Liver (tissue), 9 donors: ENCODE results near the gene PRSS1. TPM values are rescaled to one million over a fixed set of nuclear protein-coding genes. Genes with fewer than 3 reads are reported as not detected.
A peak's percentile ranks its signal among the peaks of the same experiment; 100 is the strongest.

ENCODE experiments used
- DNase-seq: peaks from one replicate; pipeline ENCODE4 v3.0.0-alpha.2; 2017; ENCODE audit warnings: low spot score
- H3K27ac ChIP-seq, 2 donors: one replicate each; pipeline ENCODE4 v1.7.0; 2013; ENCODE audit warnings: inconsistent platforms in 2 of 2, low read length in 2 of 2, control low read depth in 1 of 2, low read depth in 1 of 2, mild to moderate bottlenecking in 1 of 2
- H3K27me3 ChIP-seq, 4 donors: one replicate each; pipeline versions ENCODE4 v1.6.1 to v1.7.0; 2013; ENCODE audit warnings: low read length in 3 of 4, inconsistent platforms in 1 of 4, mild to moderate bottlenecking in 1 of 4, moderate library complexity in 1 of 4; ENCODE audit not compliant: control insufficient read depth in 4 of 4, insufficient read depth in 4 of 4
- H3K36me3 ChIP-seq, 4 donors: one replicate each; pipeline versions ENCODE4 v1.6.1 to v1.7.0; 2013; ENCODE audit warnings: low read length in 3 of 4, mild to moderate bottlenecking in 3 of 4, low read depth in 1 of 4, moderate library complexity in 1 of 4; ENCODE audit not compliant: control insufficient read depth in 4 of 4, insufficient read depth in 3 of 4
- H3K4me1 ChIP-seq, 4 donors: one replicate each; pipeline versions ENCODE4 v1.6.1 to v1.7.0; 2013; ENCODE audit warnings: low read length in 3 of 4, mild to moderate bottlenecking in 3 of 4, moderate library complexity in 1 of 4; ENCODE audit not compliant: control insufficient read depth in 4 of 4, insufficient read depth in 4 of 4
- H3K4me3 ChIP-seq, 3 donors: one replicate each; pipeline versions ENCODE4 v1.6.1 to v1.7.0; 2013; ENCODE audit warnings: low read length in 3 of 3, control low read depth in 1 of 3, low read depth in 1 of 3, mild to moderate bottlenecking in 1 of 3
- H3K9ac ChIP-seq, 2 donors: one replicate each; pipeline ENCODE4 v1.7.0; 2013; ENCODE audit warnings: low read length in 2 of 2, mild to moderate bottlenecking in 2 of 2, moderate library complexity in 2 of 2, control low read depth in 1 of 2, low read depth in 1 of 2
- H3K9me3 ChIP-seq, 4 donors: one replicate each; pipeline versions ENCODE4 v1.6.1 to v1.7.0; 2013; ENCODE audit warnings: low read length in 3 of 4; ENCODE audit not compliant: control insufficient read depth in 4 of 4
- EGR1 ChIP-seq, 2 donors: IDR thresholded peaks; 2 replicates each; pipeline ENCODE4 v1.6.1; 2016 to 2018; ENCODE audit warnings: antibody characterized with exemption in 2 of 2, low read depth in 2 of 2
- FOXA1 ChIP-seq: IDR thresholded peaks from 2 replicates; pipeline ENCODE4 v1.6.1; 2016; ENCODE audit warnings: antibody characterized with exemption
- FOXA2 ChIP-seq: IDR thresholded peaks from 2 replicates; pipeline ENCODE4 v1.6.1; 2016; ENCODE audit warnings: antibody characterized with exemption
- GABPA ChIP-seq, 2 donors: IDR thresholded peaks in 1 of 2; conservative IDR thresholded peaks in 1 of 2; 2 replicates each; pipeline ENCODE4 v1.6.1; 2016; ENCODE audit warnings: antibody characterized with exemption in 2 of 2, mild to moderate bottlenecking in 1 of 2, moderate library complexity in 1 of 2
- HNF4A ChIP-seq, 2 donors: conservative IDR thresholded peaks; 2 replicates each; pipeline ENCODE4 v1.6.1; 2016; ENCODE audit warnings: antibody characterized with exemption in 2 of 2, mild to moderate bottlenecking in 2 of 2
- HNF4G ChIP-seq: IDR thresholded peaks from 2 replicates; pipeline ENCODE4 v1.6.1; 2016; ENCODE audit warnings: antibody characterized with exemption
- JUND ChIP-seq, 2 donors: IDR thresholded peaks; 2 replicates each; pipeline ENCODE4 v1.6.1; 2016; ENCODE audit warnings: antibody characterized with exemption in 2 of 2
- NR2F2 ChIP-seq: IDR thresholded peaks from 2 replicates; pipeline ENCODE4 v1.6.1; 2016; ENCODE audit warnings: antibody characterized with exemption
- RAD21 ChIP-seq, 2 donors: IDR thresholded peaks; 2 replicates each; pipeline ENCODE4 v1.6.1; 2016; ENCODE audit warnings: antibody characterized with exemption in 2 of 2, mild to moderate bottlenecking in 2 of 2
- RXRA ChIP-seq, 2 donors: IDR thresholded peaks; 2 replicates each; pipeline ENCODE4 v1.6.1; 2017 to 2018; ENCODE audit warnings: antibody characterized with exemption in 2 of 2, mild to moderate bottlenecking in 1 of 2
- SP1 ChIP-seq: IDR thresholded peaks from 2 replicates; pipeline ENCODE4 v1.6.1; 2018; ENCODE audit warnings: antibody characterized with exemption, mild to moderate bottlenecking
- TAF1 ChIP-seq: conservative IDR thresholded peaks from 2 replicates; pipeline ENCODE4 v1.6.1; 2016; ENCODE audit warnings: antibody characterized with exemption, mild to moderate bottlenecking
- WGBS: extraction: QIAGEN DNeasy Blood & Tissue Kit; methylation state at CpG from one replicate; pipeline ENCODE4 v1.1.7; 2013; 5-methylcytosine and 5-hydroxymethylcytosine counted together
- polyA plus RNA-seq, 2 donors: library from polyadenylated mRNA; stranded (reverse) in 1 of 2; unstranded in 1 of 2; fragments of 200-250 nt in 1 of 2; fragments of >200 nt in 1 of 2; fragmentation: Nextera tagmentation in 1 of 2; extraction: Ambion mirVana in 1 of 2; gene quantifications; one replicate each; pipeline versions ENCODE4 v1.2.1 to v1.2.3, GENCODE V29; 2013 to 2015
- total RNA-seq, 2 donors: library from RNA; depleted of rRNA; stranded (reverse); fragments of >200 nt; gene quantifications; one replicate each; pipeline ENCODE4 v1.2.3, GENCODE V29; 2014
- TF ChIP-seq, protein P1 (sequence below): IDR thresholded peaks from 2 replicates; pipeline ENCODE4 v1.6.1; 2016; ENCODE audit warnings: antibody characterized with exemption
- TF ChIP-seq, protein P2 (sequence below): IDR thresholded peaks from 2 replicates; pipeline ENCODE4 v1.6.1; 2016; ENCODE audit warnings: antibody characterized with exemption
- TF ChIP-seq, protein P3 (sequence below): IDR thresholded peaks from 2 replicates; pipeline ENCODE4 v1.6.1; 2016; ENCODE audit warnings: antibody characterized with exemption
- TF ChIP-seq, protein P4 (sequence below): IDR thresholded peaks from 2 replicates; pipeline ENCODE4 v1.6.1; 2016; ENCODE audit warnings: antibody characterized with exemption, mild to moderate bottlenecking
- donor health status: healthy.
- donor health status: healthy.
- donor health status: healthy.
- donor health status: healthy.
- donor health status: healthy.

The PRSS1 gene
- total and polyA plus RNA-seq, 4 donors: not detected

DNA sequence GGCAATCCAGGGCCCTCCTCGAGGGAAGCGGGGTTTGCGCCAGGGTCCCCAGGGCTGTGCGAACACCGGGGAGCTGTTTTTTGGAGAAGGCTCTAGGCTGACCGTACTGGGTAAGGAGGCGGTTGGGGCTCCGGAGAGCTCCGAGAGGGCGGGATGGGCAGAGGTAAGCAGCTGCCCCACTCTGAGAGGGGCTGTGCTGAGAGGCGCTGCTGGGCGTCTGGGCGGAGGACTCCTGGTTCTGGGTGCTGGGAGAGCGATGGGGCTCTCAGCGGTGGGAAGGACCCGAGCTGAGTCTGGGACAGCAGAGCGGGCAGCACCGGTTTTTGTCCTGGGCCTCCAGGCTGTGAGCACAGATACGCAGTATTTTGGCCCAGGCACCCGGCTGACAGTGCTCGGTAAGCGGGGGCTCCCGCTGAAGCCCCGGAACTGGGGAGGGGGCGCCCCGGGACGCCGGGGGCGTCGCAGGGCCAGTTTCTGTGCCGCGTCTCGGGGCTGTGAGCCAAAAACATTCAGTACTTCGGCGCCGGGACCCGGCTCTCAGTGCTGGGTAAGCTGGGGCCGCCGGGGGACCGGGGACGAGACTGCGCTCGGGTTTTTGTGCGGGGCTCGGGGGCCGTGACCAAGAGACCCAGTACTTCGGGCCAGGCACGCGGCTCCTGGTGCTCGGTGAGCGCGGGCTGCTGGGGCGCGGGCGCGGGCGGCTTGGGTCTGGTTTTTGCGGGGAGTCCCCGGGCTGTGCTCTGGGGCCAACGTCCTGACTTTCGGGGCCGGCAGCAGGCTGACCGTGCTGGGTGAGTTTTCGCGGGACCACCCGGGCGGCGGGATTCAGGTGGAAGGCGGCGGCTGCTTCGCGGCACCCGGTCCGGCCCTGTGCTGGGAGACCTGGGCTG, 47.5 kb downstream of the PRSS1 start:
- H3K9me3 ChIP-seq: no peaks in the 10 kb centered on the region
- peaks cover 11 to 15% (median 14%) of the 10 kb centered on the region in 4 donors for H3K4me1 ChIP-seq
- no peak for DNase-seq
- peak overlapping the region in 1 of 3 donors; percentile 42 for H3K4me3 ChIP-seq
- H3K36me3 ChIP-seq: no peaks in the 10 kb centered on the region
- peaks cover 0 to 11% (median 4%) of the 10 kb centered on the region in 4 donors for H3K27me3 ChIP-seq
- H3K9ac ChIP-seq: peak overlapping the region in 1 of 2 donors; percentile 49
- H3K27ac ChIP-seq: peak overlapping the region; percentile 25 to 63
- TF ChIP-seq GABPA (IDR thresholded peaks at IDR 0.05 in 1 of 2, conservative IDR thresholded peaks at IDR 0.05 in 1 of 2): no peak
- TF ChIP-seq RAD21 (IDR thresholded peaks at IDR 0.05): no peak
- TF ChIP-seq FOXA2: no peak
- no peak for TF ChIP-seq HNF4A (conservative IDR thresholded peaks at IDR 0.05)
- no peak for TF ChIP-seq RXRA (IDR thresholded peaks at IDR 0.05)
- TF ChIP-seq, protein P1, sequence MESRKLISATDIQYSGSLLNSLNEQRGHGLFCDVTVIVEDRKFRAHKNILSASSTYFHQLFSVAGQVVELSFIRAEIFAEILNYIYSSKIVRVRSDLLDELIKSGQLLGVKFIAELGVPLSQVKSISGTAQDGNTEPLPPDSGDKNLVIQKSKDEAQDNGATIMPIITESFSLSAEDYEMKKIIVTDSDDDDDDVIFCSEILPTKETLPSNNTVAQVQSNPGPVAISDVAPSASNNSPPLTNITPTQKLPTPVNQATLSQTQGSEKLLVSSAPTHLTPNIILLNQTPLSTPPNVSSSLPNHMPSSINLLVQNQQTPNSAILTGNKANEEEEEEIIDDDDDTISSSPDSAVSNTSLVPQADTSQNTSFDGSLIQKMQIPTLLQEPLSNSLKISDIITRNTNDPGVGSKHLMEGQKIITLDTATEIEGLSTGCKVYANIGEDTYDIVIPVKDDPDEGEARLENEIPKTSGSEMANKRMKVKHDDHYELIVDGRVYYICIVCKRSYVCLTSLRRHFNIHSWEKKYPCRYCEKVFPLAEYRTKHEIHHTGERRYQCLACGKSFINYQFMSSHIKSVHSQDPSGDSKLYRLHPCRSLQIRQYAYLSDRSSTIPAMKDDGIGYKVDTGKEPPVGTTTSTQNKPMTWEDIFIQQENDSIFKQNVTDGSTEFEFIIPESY: no peak
- TF ChIP-seq TAF1: no peak
- TF ChIP-seq, protein P2, sequence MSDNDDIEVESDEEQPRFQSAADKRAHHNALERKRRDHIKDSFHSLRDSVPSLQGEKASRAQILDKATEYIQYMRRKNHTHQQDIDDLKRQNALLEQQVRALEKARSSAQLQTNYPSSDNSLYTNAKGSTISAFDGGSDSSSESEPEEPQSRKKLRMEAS: no peak
- TF ChIP-seq EGR1 (IDR thresholded peaks at IDR 0.05; ENCODE audit: low read depth in 2 of 2): no peak
- TF ChIP-seq NR2F2: no peak
- no peak for TF ChIP-seq HNF4G
- TF ChIP-seq, protein P3, sequence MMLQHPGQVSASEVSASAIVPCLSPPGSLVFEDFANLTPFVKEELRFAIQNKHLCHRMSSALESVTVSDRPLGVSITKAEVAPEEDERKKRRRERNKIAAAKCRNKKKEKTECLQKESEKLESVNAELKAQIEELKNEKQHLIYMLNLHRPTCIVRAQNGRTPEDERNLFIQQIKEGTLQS: no peak
- 4% methylated on average over 74 of the region's 74 CpGs for WGBS

DNA sequence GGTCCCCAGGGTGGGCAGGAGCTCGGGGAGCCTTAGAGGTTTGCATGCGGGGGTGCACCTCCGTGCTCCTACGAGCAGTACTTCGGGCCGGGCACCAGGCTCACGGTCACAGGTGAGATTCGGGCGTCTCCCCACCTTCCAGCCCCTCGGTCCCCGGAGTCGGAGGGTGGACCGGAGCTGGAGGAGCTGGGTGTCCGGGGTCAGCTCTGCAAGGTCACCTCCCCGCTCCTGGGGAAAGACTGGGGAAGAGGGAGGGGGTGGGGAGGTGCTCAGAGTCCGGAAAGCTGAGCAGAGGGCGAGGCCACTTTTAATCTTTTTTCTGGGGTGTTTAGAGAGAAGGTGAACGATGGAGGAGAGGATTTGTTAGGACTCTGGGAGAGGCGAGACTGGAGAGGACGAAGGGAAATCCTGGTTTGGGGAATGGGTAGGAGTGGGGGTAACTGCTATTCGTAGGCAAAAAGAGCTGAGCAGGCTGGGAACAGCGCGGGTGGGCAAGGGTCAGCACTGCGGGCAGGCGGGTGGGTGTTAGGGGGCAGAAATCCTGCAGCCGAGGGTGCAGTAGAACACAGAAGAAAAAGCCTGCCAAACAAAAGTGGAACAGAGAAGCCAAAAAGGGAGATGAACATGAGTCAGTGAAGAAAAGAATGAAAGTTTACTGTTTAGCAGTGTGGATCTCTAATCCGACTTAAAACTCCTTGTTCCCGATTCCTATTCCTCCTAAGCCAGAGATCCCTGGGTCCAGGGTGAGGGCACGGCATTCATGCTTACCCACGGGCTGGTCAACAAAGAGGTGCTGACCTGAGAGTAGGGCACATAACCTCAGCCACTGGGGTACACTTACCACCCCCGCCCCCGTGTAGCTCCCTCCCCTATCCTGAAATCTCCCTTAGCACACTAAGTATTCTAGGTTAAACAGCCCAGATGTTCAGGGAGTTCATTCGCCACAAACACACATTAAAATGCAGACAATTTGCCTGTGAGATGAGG, 48.4 kb downstream of the PRSS1 start:
- Histone ChIP-seq H3K9ac (peak overlapping the region in 1 of 2 donors; percentile 65), H3K27me3 (peaks cover 0 to 11% (median 4%) of the 10 kb centered on the region in 4 donors), H3K4me1 (peaks cover 11 to 15% (median 14%) of the 10 kb centered on the region in 4 donors), H3K4me3 (peak overlapping the region in 2 of 3 donors; percentile 42 to 44), H3K36me3 (no peaks in the 10 kb centered on the region), H3K9me3 (no peaks in the 10 kb centered on the region), H3K27ac (peak overlapping the region; percentile 59 to 63)
- TF ChIP-seq HNF4G: no peak
- no peak for TF ChIP-seq TAF1
- TF ChIP-seq, protein P3: no peak
- TF ChIP-seq SP1: no peak
- no peak for TF ChIP-seq FOXA1
- TF ChIP-seq JUND (IDR thresholded peaks at IDR 0.05): no peak
- TF ChIP-seq, protein P4, sequence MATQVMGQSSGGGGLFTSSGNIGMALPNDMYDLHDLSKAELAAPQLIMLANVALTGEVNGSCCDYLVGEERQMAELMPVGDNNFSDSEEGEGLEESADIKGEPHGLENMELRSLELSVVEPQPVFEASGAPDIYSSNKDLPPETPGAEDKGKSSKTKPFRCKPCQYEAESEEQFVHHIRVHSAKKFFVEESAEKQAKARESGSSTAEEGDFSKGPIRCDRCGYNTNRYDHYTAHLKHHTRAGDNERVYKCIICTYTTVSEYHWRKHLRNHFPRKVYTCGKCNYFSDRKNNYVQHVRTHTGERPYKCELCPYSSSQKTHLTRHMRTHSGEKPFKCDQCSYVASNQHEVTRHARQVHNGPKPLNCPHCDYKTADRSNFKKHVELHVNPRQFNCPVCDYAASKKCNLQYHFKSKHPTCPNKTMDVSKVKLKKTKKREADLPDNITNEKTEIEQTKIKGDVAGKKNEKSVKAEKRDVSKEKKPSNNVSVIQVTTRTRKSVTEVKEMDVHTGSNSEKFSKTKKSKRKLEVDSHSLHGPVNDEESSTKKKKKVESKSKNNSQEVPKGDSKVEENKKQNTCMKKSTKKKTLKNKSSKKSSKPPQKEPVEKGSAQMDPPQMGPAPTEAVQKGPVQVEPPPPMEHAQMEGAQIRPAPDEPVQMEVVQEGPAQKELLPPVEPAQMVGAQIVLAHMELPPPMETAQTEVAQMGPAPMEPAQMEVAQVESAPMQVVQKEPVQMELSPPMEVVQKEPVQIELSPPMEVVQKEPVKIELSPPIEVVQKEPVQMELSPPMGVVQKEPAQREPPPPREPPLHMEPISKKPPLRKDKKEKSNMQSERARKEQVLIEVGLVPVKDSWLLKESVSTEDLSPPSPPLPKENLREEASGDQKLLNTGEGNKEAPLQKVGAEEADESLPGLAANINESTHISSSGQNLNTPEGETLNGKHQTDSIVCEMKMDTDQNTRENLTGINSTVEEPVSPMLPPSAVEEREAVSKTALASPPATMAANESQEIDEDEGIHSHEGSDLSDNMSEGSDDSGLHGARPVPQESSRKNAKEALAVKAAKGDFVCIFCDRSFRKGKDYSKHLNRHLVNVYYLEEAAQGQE: no peak
- no peak for TF ChIP-seq HNF4A (conservative IDR thresholded peaks at IDR 0.05)
- TF ChIP-seq, protein P2: no peak
- no peak for TF ChIP-seq NR2F2
- no peak for TF ChIP-seq EGR1 (IDR thresholded peaks at IDR 0.05; ENCODE audit: low read depth in 2 of 2)
- no peak for DNase-seq
- WGBS: 5% methylated on average over 33 of the region's 33 CpGs
